Posterior cingulate gyrus (tissue), 11 donors: ENCODE data around the gene KCTD1.

Experiments used
- DNase-seq, 10 donors: peaks; one replicate each; pipeline versions ENCODE4 v3.0.0 to v3.0.0-alpha.2; 2020 to 2021; ENCODE audit warnings: mixed read lengths in 3 of 10
- intact Hi-C: fragments of 100-400 bp; cut with DNase I; formaldehyde crosslinking; loops from one replicate; pipeline ENCODE4 v1.15.1; 2023

The KCTD1 gene

DNA sequence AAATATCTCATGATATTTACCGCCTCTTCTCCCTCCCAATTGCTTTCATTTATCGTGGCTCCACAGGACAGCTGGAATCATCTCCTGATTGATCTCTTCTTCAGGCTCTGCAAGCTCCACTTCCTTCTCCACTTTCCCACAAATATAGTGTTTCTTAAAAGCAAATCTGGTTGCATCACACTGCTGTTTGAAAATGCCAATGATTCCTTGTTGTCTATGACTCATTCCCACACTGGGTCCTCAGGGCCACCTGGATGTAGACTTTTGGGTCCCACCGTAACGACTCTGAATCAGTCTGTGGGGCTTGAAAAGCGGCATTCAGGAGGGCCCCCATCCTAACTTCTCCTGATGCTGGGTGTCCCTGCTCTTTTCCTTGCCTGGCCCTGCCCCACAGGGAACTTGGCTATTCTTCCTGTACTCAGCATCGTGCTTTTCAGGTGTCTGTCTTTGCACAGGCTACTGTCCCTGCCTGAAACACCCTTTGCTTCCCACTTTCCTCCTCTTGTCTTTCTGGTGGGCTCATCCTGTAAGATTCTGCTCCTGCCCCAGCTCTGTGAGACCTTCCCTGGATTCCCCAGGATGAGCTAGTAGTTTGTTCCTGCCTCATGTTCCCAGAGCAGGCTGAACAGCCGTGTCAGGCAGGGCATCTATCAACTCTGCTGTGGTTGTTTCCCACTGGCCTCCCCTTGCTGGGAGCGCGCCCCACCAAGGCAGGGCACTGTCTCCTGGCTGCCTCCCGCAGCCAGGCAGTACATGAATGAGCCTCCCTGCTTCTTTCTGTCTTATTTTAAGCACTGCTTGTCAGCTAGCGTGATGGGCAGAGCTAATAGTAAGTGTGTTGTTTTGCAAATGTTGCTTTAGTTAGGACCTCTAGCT lies 111.9 kb downstream of the KCTD1 start:
- no peak for DNase-seq
- intact Hi-C loops, result no loop called here

- intact Hi-C loops, result no loop called here
- DNase-seq, result no peak
Measured at GRCh38 chr18:26435415-26436095, 112.8 kb downstream of the KCTD1 start.

DNA sequence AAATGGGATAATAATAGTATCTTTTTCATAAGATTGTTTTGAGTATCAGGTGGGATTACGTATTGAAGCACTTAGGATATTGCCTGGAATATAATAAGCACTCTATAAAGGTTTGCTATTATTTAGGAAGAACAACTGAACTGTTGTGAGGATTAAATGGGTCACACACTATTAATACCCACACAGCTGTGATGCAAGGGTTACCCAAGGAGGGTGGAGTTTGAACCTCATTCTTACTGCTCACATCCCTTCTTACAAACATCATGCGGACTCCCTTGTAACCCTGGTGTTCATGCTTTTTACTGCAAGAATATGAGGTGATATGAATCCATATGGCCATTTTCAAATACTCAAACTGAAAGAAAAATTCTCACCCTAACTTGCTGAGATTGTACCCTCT lies 113.5 kb downstream of the KCTD1 start:
- intact Hi-C loops, result no loop called here

DNA sequence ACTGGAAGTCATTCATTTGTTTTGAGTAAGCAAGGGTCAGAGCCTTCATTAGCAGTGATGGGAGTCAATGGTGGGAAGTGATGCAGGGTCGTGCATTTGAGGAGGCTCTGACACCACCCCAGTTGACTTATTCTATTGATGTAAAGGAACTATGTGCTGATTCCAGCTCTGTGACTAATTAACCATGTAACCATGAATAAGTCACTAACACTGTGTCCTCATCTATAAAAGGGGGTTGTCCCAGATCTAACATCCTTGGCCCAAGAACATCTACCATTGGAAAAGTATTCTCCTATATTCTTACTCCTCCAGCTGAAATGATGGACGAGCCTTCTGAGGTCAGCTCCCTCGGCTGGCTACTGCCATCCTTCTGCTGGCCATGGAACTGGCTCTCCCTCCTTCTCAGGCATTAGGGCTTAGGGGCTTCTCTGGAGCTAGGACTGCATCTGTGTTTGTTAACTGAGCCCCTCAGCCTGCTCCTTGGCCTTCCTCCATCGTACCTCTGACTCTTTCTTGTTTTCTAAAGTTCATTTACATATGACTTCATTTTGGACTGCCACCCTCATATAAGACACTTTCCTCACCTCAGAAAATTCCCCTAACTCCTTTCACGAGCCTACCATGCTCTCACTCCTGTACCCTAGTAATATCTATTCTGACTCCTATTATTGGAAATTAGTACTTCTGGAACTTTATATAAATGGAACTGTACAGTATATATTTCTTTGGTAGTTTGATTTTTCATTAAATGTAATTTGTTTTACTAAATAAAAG lies 115.5 kb downstream of the KCTD1 start:
- DNase-seq, result no peak

More for the DNA sequence above, 113.5 kb downstream of the KCTD1 start:
- no peak for DNase-seq

DNA sequence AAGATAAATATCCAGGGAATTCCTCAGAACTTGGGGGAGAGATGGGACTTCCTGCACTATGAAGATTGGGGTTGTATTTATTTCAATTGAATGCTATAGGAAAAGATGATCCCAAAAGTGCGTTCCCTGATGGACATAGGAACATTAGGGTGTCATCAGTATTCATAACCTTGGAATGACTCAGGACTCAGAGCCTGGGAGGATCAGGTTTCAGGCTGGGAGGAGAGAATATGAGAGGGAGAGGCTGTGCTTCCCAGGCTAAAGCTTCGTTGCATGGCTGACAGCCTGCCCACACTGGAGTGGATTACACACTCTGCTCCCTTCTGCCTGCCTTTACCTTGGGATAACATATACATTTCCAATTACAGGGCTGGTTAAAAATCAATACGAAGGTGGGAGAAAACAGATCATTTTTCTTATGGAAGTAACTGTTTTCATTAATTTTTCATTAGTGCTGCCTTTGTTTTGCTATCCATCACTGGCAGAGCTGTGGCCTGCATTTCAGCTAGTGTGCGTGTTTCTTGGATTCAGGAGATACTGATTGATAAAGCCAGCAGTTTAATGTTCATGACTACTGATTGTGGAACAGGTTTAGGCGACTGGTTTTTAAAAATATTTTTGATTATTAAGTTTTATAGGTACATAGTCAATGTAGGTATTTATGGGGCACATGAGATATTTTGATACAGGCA lies 118.7 kb downstream of the KCTD1 start:
- DNase-seq, result no peak
- intact Hi-C loops, result no loop called here

More for the DNA sequence above, 115.5 kb downstream of the KCTD1 start:
- intact Hi-C loops, result no loop called here

DNA sequence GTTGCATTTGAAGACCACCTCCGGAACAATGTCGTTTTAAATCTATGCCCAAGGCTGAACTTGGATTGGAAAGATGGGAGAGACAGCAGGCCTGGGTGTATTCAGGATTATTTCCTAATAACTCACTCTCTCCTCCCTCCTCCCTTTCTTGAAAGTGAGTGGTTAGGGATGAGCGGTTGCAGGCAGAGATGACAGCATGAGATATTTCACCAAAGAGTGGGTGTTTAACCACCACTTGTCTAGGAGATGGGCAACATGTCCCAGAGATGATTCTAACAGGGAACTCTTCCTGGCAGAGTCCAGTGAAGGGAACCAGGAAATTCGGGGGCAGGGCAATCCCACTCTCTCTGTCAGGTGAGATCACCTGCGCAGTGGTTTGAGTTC lies 123.2 kb downstream of the KCTD1 start:
- DNase-seq, result peak in 1 of 10 donors; percentile 36
- intact Hi-C loops, result no loop called here

GRCh38 chr18:26424428-26425147 lies 123.8 kb downstream of the KCTD1 start:
- peak in 1 of 10 donors; percentile 35 for DNase-seq
- intact Hi-C loops, result no loop called here

DNA sequence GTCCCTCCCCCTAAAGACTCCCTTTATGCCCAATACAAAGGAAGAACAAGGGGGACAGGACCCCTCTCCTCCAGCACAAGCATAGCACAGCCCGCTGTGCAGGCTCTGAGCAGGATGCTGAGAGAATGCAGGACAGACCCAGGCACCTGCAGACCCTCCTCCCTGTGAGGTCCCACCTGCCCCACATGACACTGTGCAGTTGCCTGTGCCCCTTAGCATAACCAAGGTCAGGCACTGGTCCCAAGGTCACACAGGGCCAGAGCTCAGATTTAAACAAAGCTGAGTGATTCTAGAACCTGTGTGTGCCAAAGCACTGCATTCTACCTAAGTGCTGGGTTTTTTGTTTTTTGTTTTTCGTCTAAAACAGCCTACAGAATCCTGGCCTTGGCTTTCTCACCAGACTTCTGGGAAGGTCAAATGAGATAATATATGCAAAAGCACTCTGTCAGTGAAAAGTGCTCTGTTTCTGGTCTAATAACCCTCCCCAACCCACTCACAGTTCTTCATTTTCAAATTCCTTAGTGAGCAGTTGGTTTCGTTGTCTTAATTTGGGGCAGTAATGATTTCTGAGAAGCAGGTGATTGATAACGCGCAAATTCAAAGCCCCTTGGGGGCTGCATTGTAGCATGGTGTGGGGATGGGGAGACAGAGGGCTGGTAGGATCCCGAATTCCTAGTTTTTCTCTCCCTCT lies 125.7 kb downstream of the KCTD1 start:
- no peak for DNase-seq
- intact Hi-C loops, result no loop called here

- DNase-seq, result peak in 1 of 10 donors; percentile 47
- intact Hi-C loops, result no loop called here
Measured at GRCh38 chr18:26421931-26422330, 126.4 kb downstream of the KCTD1 start.

DNA sequence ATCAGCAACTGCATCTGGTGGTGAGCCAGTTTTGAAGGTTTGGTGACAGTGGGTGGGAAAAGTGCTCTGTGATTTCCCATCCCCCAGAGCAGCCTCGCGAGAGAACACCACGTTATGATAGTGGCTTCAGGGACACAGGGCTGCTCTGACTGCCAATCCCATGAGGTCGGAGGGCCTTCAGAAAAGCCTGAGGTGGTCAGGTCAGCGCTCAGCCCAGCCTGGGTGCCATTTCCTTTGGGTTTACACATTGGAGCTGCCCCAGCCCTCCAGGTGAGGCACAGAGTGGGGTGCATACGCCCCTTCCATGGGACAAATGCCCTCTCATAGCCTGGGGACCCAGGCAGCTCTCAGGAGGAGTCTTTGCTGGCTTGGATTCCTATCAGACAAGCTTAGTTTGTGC lies 126.8 kb downstream of the KCTD1 start:
- intact Hi-C loops, result no loop called here
- peak in 1 of 10 donors; percentile 69 for DNase-seq

- DNase-seq, result peak in 1 of 10 donors; percentile 59
- intact Hi-C loops, result no loop called here
Measured at GRCh38 chr18:26419746-26420145, 128.6 kb downstream of the KCTD1 start.

DNA sequence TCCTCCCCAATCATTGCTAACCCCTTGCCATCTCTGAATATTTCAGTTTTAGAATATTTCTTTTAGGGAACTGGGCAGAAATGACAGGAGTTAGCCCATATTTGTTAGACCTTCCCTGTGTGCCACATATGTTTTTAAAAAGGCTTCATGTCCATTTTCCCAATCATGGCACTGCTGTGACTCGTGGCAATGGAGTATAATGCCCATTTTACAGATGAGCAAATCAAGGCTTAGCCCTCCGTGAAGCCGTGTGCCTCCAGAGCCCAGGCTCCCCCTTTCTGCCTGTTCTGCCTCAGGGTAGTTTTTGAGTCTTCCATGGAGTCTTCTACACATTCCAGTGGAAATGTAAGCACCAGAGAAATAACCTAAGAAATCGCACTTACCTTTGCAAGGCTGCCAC lies 130.1 kb downstream of the KCTD1 start:
- intact Hi-C loops, result no loop called here
- DNase-seq, result no peak

GRCh38 chr18:26417190-26417589 lies 131.2 kb downstream of the KCTD1 start:
- intact Hi-C loops, result no loop called here
- peak in 1 of 10 donors; percentile 25 for DNase-seq

GRCh38 chr18:26416652-26417150 lies 131.7 kb downstream of the KCTD1 start:
- no peak for DNase-seq
- intact Hi-C loops, result no loop called here

- intact Hi-C loops, result no loop called here
- peak in 1 of 10 donors; percentile 34 for DNase-seq
Measured at GRCh38 chr18:26415631-26416030, 132.7 kb downstream of the KCTD1 start.

DNA sequence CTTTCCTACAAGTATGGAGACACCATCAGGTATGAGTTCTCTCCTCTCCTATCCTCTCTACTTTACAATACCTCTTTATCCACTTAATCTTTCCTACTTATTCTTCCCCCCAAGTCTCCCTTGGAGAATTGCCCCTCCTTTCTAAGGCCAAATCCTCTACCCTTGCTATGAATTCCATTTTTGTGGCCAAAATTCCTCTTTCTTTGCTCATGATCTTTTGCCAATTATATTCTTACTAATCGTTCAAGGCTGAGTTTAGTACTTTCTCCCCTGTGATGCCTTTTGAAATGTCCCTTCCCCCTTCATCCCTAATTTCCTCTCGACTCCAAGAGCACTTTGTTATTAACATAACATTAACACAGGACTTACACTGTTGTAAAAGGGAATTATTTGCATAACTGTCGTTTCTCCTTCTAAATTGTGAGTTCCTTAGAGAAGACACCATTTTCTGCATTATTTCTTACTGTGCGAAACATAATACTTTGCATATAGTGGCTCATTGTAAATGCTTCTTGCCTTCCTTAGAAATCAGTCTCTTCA lies 133.4 kb downstream of the KCTD1 start:
- DNase-seq, result no peak
- intact Hi-C loops, result no loop called here

DNA sequence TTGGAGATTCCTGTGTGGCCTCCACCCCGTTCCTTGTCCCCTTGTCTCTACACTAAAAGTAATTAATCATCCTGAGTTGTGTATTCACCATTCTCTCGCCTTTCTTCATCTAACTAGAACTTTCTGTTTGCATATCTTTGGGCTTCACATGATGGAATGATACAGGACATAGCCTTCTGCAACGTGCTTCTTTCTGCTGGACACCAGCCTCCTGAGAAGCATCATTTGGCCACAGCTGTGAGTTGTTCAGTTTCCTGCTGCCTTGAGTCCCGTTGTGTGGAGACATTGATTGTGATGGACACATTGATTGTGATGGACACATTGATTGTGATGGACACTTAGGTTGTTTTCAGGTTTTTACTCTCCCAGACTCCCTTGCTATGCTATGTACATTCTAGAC lies 139.3 kb downstream of the KCTD1 start:
- DNase-seq, result no peak
- intact Hi-C loops, result no loop called here

GRCh38 chr18:26407736-26408601 lies 140.4 kb downstream of the KCTD1 start:
- intact Hi-C loops, result no loop called here
- DNase-seq, result peak in 1 of 10 donors; percentile 57
